Right hindlimb (tissue), 1 donor: ENCODE results near the gene ATP1A2.
"Not testable (repeated sequence)": the region's sequence is repeated elsewhere in the genome, so short reads cannot be mapped to it uniquely, and the experiment has no call there.

Experiments
- DNase-seq: peaks from one replicate; pipeline ENCODE4 v3.0.0-alpha.2; 2018

The ATP1A2 gene

GRCh38 chr1:160126342-160126741 is 10.8 kb downstream of the ATP1A2 start:
- DNase-seq, result not testable (repeated sequence)

GRCh38 chr1:160127381-160127780 is 11.8 kb downstream of the ATP1A2 start:
- no peak for DNase-seq

GRCh38 chr1:160127865-160128523 is 12.4 kb downstream of the ATP1A2 start:
- DNase-seq, result no peak

GRCh38 chr1:160128636-160129035 is 13.1 kb downstream of the ATP1A2 start:
- no peak for DNase-seq

GRCh38 chr1:160129046-160129445 is 13.5 kb downstream of the ATP1A2 start:
- no peak for DNase-seq

GRCh38 chr1:160129558-160129957 is 14.0 kb downstream of the ATP1A2 start:
- DNase-seq, result no peak

- no peak for DNase-seq
These were observed 14.4 kb downstream of the ATP1A2 start for GRCh38 chr1:160129966-160130365.

GRCh38 chr1:160130486-160130885 is 14.9 kb downstream of the ATP1A2 start:
- DNase-seq, result no peak

- DNase-seq, result no peak
These were observed 15.4 kb downstream of the ATP1A2 start for GRCh38 chr1:160130939-160131338.

- DNase-seq, result no peak
These were observed 16.4 kb downstream of the ATP1A2 start for GRCh38 chr1:160131803-160132565.

GRCh38 chr1:160133990-160134770 is 18.6 kb downstream of the ATP1A2 start:
- no peak for DNase-seq

GRCh38 chr1:160134791-160135572 is 19.4 kb downstream of the ATP1A2 start:
- DNase-seq, result no peak

- DNase-seq, result no peak
These were observed 20.8 kb downstream of the ATP1A2 start for GRCh38 chr1:160136121-160136925.

- no peak for DNase-seq
These were observed 21.3 kb downstream of the ATP1A2 start for GRCh38 chr1:160136926-160137200.

- DNase-seq, result no peak
These were observed 21.8 kb downstream of the ATP1A2 start for GRCh38 chr1:160137216-160137862.

- no peak for DNase-seq
These were observed 24.3 kb downstream of the ATP1A2 start for GRCh38 chr1:160139840-160140239.

GRCh38 chr1:160143695-160144094 is 28.1 kb downstream of the ATP1A2 start:
- DNase-seq, result no peak

- DNase-seq, result no peak
These were observed 29.4 kb downstream of the ATP1A2 start for GRCh38 chr1:160144921-160145320.

- DNase-seq, result no peak
These were observed 30.5 kb downstream of the ATP1A2 start for GRCh38 chr1:160146107-160146506.

GRCh38 chr1:160148121-160148520 is 32.6 kb downstream of the ATP1A2 start:
- DNase-seq, result no peak

- DNase-seq, result no peak
These were observed 33.7 kb downstream of the ATP1A2 start for GRCh38 chr1:160149233-160149632.

GRCh38 chr1:160149716-160150115 is 34.2 kb downstream of the ATP1A2 start:
- DNase-seq, result no peak
